IPS-15b (cell line): ENCODE measurements around the gene PRELP.

ENCODE experiments used
- H3K27me3 ChIP-seq: one replicate; pipeline ENCODE4 v1.6.1; 2013; ENCODE audit warnings: low read length; ENCODE audit not compliant: control insufficient read depth, insufficient read depth
- H3K36me3 ChIP-seq: one replicate; pipeline ENCODE4 v1.6.1; 2013; ENCODE audit warnings: low read length; ENCODE audit not compliant: control insufficient read depth, insufficient read depth
- H3K4me1 ChIP-seq: one replicate; pipeline ENCODE4 v1.6.1; 2013; ENCODE audit warnings: mild to moderate bottlenecking, low read length; ENCODE audit not compliant: control insufficient read depth, insufficient read depth
- H3K4me3 ChIP-seq: one replicate; pipeline ENCODE4 v1.5.1; 2013; ENCODE audit warnings: low read depth, low read length
- H3K9ac ChIP-seq: one replicate; pipeline ENCODE4 v1.6.1; 2013; ENCODE audit warnings: low read depth, mild to moderate bottlenecking, low read length
- H3K9me3 ChIP-seq: one replicate; pipeline ENCODE4 v1.6.1; 2013; ENCODE audit warnings: mild to moderate bottlenecking, low read length; ENCODE audit not compliant: control insufficient read depth, insufficient read depth

PRELP gene

GRCh38 chr1:203520315-203520714, 44.7 kb downstream of the PRELP start:
- no peak overlapping the region for H3K4me3 ChIP-seq
- peaks cover 54% of the 10 kb centered on the region for H3K4me1 ChIP-seq
- H3K27me3 ChIP-seq, result peaks cover 59% of the 10 kb centered on the region
- no peaks in the 10 kb centered on the region for H3K9me3 ChIP-seq
- H3K9ac ChIP-seq, result no peak overlapping the region
- no peaks in the 10 kb centered on the region for H3K36me3 ChIP-seq

- H3K27me3 ChIP-seq, result peaks cover 50% of the 10 kb centered on the region
- no peaks in the 10 kb centered on the region for H3K36me3 ChIP-seq
- H3K4me1 ChIP-seq, result peaks cover 53% of the 10 kb centered on the region
- H3K9me3 ChIP-seq, result no peaks in the 10 kb centered on the region
- H3K4me3 ChIP-seq, result no peak overlapping the region
- H3K9ac ChIP-seq, result no peak overlapping the region
These were observed 45.6 kb downstream of the PRELP start for GRCh38 chr1:203521074-203521794.

- Histone ChIP-seq H3K27me3 (peaks cover 44% of the 10 kb centered on the region), H3K4me1 (peaks cover 53% of the 10 kb centered on the region), H3K9ac (no peak overlapping the region), H3K4me3 (no peak overlapping the region), H3K36me3 (no peaks in the 10 kb centered on the region), H3K9me3 (no peaks in the 10 kb centered on the region)
These were observed 46.2 kb downstream of the PRELP start for GRCh38 chr1:203521812-203522211.

- H3K9ac ChIP-seq, result no peak overlapping the region
- no peaks in the 10 kb centered on the region for H3K36me3 ChIP-seq
- no peaks in the 10 kb centered on the region for H3K9me3 ChIP-seq
- peaks cover 49% of the 10 kb centered on the region for H3K4me1 ChIP-seq
- no peak overlapping the region for H3K4me3 ChIP-seq
- H3K27me3 ChIP-seq, result peaks cover 40% of the 10 kb centered on the region
These were observed 46.6 kb downstream of the PRELP start for GRCh38 chr1:203522237-203522636.

GRCh38 chr1:203523667-203524066, 48.1 kb downstream of the PRELP start:
- Histone ChIP-seq H3K4me1 (peaks cover 41% of the 10 kb centered on the region), H3K27me3 (peaks cover 27% of the 10 kb centered on the region)

GRCh38 chr1:203524152-203524551, 48.5 kb downstream of the PRELP start:
- peaks cover 37% of the 10 kb centered on the region for H3K4me1 ChIP-seq

More at GRCh38 chr1:203523667-203524066, 48.1 kb downstream of the PRELP start:
- Histone ChIP-seq H3K9ac (no peak overlapping the region), H3K4me3 (no peak overlapping the region), H3K36me3 (no peaks in the 10 kb centered on the region), H3K9me3 (no peaks in the 10 kb centered on the region)

GRCh38 chr1:203524824-203525223, 49.2 kb downstream of the PRELP start:
- no peak overlapping the region for H3K9ac ChIP-seq
- peaks cover 22% of the 10 kb centered on the region for H3K27me3 ChIP-seq
- H3K9me3 ChIP-seq, result no peaks in the 10 kb centered on the region
- H3K36me3 ChIP-seq, result no peaks in the 10 kb centered on the region
- H3K4me1 ChIP-seq, result peaks cover 33% of the 10 kb centered on the region
- no peak overlapping the region for H3K4me3 ChIP-seq

More at GRCh38 chr1:203524152-203524551, 48.5 kb downstream of the PRELP start:
- H3K9ac ChIP-seq, result no peak overlapping the region
- H3K36me3 ChIP-seq, result no peaks in the 10 kb centered on the region
- H3K27me3 ChIP-seq, result peaks cover 24% of the 10 kb centered on the region
- H3K4me3 ChIP-seq, result no peak overlapping the region
- H3K9me3 ChIP-seq, result no peaks in the 10 kb centered on the region

GRCh38 chr1:203525685-203526084, 50.1 kb downstream of the PRELP start:
- Histone ChIP-seq H3K4me1 (peaks cover 27% of the 10 kb centered on the region), H3K27me3 (peaks cover 13% of the 10 kb centered on the region), H3K4me3 (no peak overlapping the region)

GRCh38 chr1:203526130-203526529, 50.5 kb downstream of the PRELP start:
- H3K9ac ChIP-seq, result no peak overlapping the region
- H3K4me3 ChIP-seq, result no peak overlapping the region
- no peaks in the 10 kb centered on the region for H3K9me3 ChIP-seq
- no peaks in the 10 kb centered on the region for H3K36me3 ChIP-seq
- peaks cover 22% of the 10 kb centered on the region for H3K4me1 ChIP-seq
- H3K27me3 ChIP-seq, result peaks cover 9% of the 10 kb centered on the region

More at GRCh38 chr1:203525685-203526084, 50.1 kb downstream of the PRELP start:
- H3K9ac ChIP-seq, result no peak overlapping the region
- no peaks in the 10 kb centered on the region for H3K36me3 ChIP-seq
- no peaks in the 10 kb centered on the region for H3K9me3 ChIP-seq

GRCh38 chr1:203526572-203526971, 51.0 kb downstream of the PRELP start:
- Histone ChIP-seq H3K36me3 (no peaks in the 10 kb centered on the region), H3K4me3 (no peak overlapping the region), H3K9ac (no peak overlapping the region), H3K9me3 (no peaks in the 10 kb centered on the region), H3K4me1 (peaks cover 18% of the 10 kb centered on the region), H3K27me3 (peaks cover 4% of the 10 kb centered on the region)

GRCh38 chr1:203527013-203527412, 51.4 kb downstream of the PRELP start:
- Histone ChIP-seq H3K9me3 (no peaks in the 10 kb centered on the region), H3K9ac (no peak overlapping the region), H3K4me1 (peaks cover 17% of the 10 kb centered on the region), H3K36me3 (no peaks in the 10 kb centered on the region), H3K27me3 (no peaks in the 10 kb centered on the region), H3K4me3 (no peak overlapping the region)

GRCh38 chr1:203528063-203528462, 52.5 kb downstream of the PRELP start:
- Histone ChIP-seq H3K36me3 (no peaks in the 10 kb centered on the region), H3K4me3 (no peak overlapping the region), H3K9me3 (no peaks in the 10 kb centered on the region), H3K9ac (no peak overlapping the region), H3K4me1 (peaks cover 14% of the 10 kb centered on the region), H3K27me3 (no peaks in the 10 kb centered on the region)
